DLD1 (cell line): ENCODE data around the gene SLC39A11.
"Not testable (repeated sequence)": the region's sequence is repeated elsewhere in the genome, so short reads cannot be mapped to it uniquely, and the experiment has no call there.

Experiments
- in situ Hi-C: cut with HindIII; loops from 2 replicates; pipeline ENCODE4 v1.10.0; 2017; ENCODE audit warnings: low sequenced_read_pairs

The SLC39A11 gene

GRCh38 chr17:72852277-72852938, 240.1 kb downstream of the SLC39A11 start:
- in situ Hi-C loops = no loop called here

- in situ Hi-C loops = no loop called here
Measured at GRCh38 chr17:72850410-72851118, 241.9 kb downstream of the SLC39A11 start.

- in situ Hi-C loops = no loop called here
Measured at GRCh38 chr17:72846399-72846798, 246.1 kb downstream of the SLC39A11 start.

GRCh38 chr17:72843591-72843990, 248.9 kb downstream of the SLC39A11 start:
- in situ Hi-C loops = no loop called here

- in situ Hi-C loops = no loop called here
Measured at GRCh38 chr17:72840019-72840418, 252.5 kb downstream of the SLC39A11 start.

- in situ Hi-C loops = no loop called here
Measured at GRCh38 chr17:72839131-72839725, 253.3 kb downstream of the SLC39A11 start.

GRCh38 chr17:72838581-72838980, 253.9 kb downstream of the SLC39A11 start:
- in situ Hi-C loops = no loop called here

GRCh38 chr17:72838068-72838467, 254.4 kb downstream of the SLC39A11 start:
- in situ Hi-C loops = no loop called here

- in situ Hi-C loops = no loop called here
Measured at GRCh38 chr17:72837335-72837734, 255.2 kb downstream of the SLC39A11 start.

- in situ Hi-C loops = no loop called here
Measured at GRCh38 chr17:72833128-72833765, 259.2 kb downstream of the SLC39A11 start.

- in situ Hi-C loops = no loop called here
Measured at GRCh38 chr17:72832306-72832705, 260.2 kb downstream of the SLC39A11 start.

GRCh38 chr17:72829883-72830282, 262.6 kb downstream of the SLC39A11 start:
- in situ Hi-C loops = no loop called here

- in situ Hi-C loops = no loop called here
Measured at GRCh38 chr17:72826602-72827001, 265.9 kb downstream of the SLC39A11 start.

GRCh38 chr17:72826059-72826458, 266.4 kb downstream of the SLC39A11 start:
- in situ Hi-C loops = not testable (repeated sequence)

- in situ Hi-C loops = no loop called here
Measured at GRCh38 chr17:72825218-72825617, 267.3 kb downstream of the SLC39A11 start.

- in situ Hi-C loops = not testable (repeated sequence)
Measured at GRCh38 chr17:72824267-72824666, 268.2 kb downstream of the SLC39A11 start.

GRCh38 chr17:72822358-72823023, 270.0 kb downstream of the SLC39A11 start:
- in situ Hi-C loops = no loop called here

GRCh38 chr17:72816406-72816805, 276.1 kb downstream of the SLC39A11 start:
- in situ Hi-C loops = no loop called here

GRCh38 chr17:72813481-72813880, 279.0 kb downstream of the SLC39A11 start:
- in situ Hi-C loops = no loop called here

- in situ Hi-C loops = no loop called here
Measured at GRCh38 chr17:72812823-72813222, 279.7 kb downstream of the SLC39A11 start.
